HT-29 (cell line): Measurements from ENCODE around the gene UBE2D4. TPM values are rescaled to one million over a fixed set of nuclear protein-coding genes. Genes with fewer than 3 reads are reported as not detected.
"Not testable (repeated sequence)": the region's sequence is repeated elsewhere in the genome, so short reads cannot be mapped to it uniquely, and the experiment has no call there.

Experiments used
- DNase-seq: peaks from one replicate; pipeline ENCODE4 v3.0.0-alpha.2; 2015; ENCODE audit warnings: low spot score
- total RNA-seq: library from RNA; depleted of rRNA; stranded (reverse); fragments of >200 nt; shearing (Covaris generic); gene quantifications from 2 replicates; pipeline ENCODE4 v1.2.3, GENCODE V29; 2014

The UBE2D4 gene
- total RNA-seq, 1 experiment from 2014 or later, result 21.0 TPM

DNA sequence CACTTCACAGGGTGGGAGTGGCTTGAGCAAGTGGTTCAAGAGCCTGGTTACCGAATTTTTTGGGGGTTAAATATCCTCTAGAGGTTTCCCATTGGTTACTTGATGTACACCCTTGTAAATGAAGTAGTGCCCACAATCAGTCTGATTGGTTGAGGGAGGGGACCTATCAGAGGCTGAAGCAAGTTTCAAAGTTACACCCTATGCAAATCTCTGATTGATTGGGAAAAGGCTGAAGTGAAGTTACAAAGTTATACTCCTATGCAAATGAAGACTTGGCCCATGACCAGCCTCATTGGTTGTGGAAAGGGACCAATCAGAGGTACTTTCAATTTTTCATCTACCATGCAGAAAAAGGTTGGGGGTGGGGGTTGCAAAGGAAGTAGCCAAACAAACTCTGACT lies 34.7 kb downstream of the UBE2D4 start:
- no peak for DNase-seq

GRCh38 chr7:43966392-43966791 lies 40.2 kb downstream of the UBE2D4 start:
- not testable (repeated sequence) for DNase-seq

DNA sequence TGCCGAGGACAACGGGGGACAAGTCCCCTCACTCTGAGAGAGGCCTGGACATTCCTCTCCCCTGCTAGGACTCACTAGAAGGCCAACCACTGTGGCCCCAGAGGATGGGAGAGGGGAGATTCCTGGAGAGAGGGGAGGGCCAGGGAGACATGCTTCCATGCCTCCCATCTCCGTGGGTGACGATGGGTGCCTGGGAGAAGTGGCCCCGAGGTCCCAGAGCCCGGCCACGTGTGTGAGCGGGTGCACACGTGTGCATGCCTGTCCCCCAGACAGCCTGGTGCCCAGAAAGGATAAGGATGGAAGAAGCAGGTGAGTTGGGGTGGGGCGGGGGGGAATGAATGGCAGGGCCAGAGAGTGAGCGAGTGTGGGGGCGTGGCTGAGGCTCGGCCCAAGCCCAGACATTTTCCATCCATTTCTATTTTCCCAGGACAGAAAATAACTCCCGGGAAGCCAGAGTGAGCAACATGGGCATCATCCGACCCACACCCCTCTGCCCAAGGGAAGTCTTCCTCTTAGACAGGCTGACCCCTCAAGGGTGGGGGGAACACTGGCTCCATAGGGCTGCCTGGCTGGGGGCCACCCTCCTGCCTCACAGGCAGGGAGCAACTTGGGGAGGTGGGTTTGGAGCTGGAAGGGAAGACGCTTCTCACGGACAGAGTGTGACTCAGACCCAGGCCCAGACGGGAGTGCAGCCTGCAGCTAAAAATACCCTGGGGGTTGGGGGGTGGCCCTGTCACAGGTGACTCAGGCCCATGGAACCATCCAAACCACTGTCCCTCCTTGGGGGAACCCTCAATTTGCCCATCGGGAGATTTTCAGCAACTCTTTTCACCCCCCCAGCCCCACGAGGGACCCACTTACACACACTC lies 42.2 kb downstream of the UBE2D4 start:
- DNase-seq, result not testable (repeated sequence)

GRCh38 chr7:43969586-43969985 lies 43.4 kb downstream of the UBE2D4 start:
- not testable (repeated sequence) for DNase-seq

- DNase-seq, result not testable (repeated sequence)
Observed at GRCh38 chr7:43970698-43971097, 44.5 kb downstream of the UBE2D4 start.

DNA sequence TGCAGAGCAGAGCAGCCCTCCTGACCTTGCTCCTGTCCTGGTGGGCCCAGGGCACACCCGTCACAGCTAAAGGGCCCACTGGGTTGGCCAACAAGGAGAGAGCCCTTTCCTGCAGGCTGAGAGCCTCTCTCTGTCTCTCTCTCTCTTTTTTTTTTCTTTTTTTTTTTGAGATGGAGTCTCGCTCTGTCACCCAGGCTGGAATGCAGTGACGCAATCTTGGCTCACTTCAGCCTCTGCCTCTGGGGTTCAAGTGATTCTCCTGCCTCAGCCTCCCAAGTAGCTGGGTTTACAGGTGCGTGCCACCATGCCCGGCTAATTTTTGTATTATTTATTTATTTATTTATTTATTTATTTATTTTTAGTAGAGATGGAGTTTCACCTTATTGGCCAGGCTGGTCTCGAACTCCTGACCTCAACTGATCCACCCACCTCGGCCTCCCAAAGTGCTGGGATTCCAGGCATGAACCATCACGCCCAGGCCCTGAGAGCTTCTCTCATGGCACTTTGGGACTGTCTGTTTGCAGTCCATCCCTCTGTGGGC lies 47.9 kb downstream of the UBE2D4 start:
- not testable (repeated sequence) for DNase-seq

- not testable (repeated sequence) for DNase-seq
Observed at GRCh38 chr7:43974725-43975482, 48.7 kb downstream of the UBE2D4 start.

DNA sequence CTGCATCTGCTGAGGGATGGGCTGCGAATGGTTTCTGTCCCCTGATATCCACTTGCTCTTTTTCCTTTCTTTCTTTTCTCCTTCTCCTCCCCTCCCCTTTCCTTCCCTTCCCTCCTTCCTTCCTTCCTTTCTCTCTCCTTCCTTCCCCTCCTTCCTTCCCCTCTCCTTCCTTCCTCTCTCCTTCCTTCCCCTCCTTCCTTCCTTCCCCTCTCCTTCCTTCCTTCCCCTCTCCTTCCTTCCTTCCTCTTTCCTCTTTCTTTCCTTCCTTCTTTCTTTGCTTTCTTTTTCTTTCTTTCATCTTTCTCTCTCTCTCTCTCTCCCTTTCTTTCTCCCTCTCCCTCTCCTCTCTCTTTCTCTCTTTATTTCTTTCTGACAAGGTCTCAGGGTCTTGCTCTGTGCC lies 51.3 kb downstream of the UBE2D4 start:
- DNase-seq, result no peak

GRCh38 chr7:43978102-43978501 lies 51.9 kb downstream of the UBE2D4 start:
- DNase-seq, result not testable (repeated sequence)

DNA sequence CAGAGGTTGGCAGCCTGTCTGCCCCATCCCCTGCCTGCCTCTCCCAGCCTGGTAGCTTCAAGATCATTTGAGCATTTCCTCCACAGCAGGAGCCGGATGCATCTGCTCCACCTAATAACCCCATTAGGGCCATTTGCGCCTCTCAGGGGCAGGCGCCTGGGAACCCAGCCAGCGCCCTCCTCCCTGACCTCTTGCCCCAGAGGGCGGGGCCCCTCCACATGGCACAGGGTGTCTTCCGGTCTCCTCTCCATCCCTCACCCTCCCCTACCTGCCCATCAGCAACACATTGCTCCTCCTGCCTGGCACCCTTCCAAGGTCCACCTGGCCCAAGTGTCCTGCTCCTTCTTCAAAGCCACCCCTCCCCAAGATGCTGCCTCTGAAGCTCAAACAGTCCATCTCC lies 56.6 kb downstream of the UBE2D4 start:
- DNase-seq, result not testable (repeated sequence)

DNA sequence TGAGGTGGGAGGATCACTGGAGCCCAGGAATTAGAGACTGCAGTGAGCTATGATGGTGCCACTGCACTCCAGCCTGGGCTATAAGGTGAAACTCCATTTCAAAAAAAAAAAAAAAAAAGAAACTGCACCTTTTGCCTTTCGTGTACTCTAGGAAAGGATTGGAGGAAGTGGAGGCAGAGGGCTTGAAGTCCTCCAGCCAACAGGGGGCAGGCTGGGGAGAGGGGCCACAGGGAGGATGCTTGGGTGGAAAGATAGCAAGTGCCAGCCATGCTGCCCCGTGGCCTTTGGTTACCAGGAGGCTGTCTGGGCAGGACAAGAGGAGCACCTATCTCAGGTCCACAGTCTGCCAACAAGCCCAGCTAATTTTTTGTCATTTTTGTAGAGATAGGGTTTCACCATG lies 57.5 kb downstream of the UBE2D4 start:
- DNase-seq, result not testable (repeated sequence)

GRCh38 chr7:43985904-43986864 lies 59.9 kb downstream of the UBE2D4 start:
- DNase-seq, result peak; percentile 79

DNA sequence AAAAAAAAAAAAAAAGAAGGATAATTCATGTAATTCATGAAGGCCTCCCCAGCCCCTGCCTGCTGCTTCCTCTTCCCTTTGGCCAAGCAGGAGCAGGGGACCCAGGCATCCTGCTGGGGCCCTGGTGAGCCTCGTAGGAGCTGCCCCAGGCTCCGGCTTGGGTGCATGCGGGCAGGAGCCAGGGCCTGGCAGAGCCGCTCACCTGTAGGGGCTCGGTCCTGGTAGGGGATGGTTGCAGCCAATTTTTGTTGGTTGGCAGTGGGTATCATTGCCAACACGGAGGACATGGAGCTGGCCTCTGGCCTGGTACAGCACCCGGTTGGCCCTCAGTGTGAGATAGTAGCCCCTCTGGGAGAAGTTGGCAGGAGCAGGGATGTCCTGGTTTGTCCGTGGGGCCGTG lies 61.2 kb downstream of the UBE2D4 start:
- not testable (repeated sequence) for DNase-seq

DNA sequence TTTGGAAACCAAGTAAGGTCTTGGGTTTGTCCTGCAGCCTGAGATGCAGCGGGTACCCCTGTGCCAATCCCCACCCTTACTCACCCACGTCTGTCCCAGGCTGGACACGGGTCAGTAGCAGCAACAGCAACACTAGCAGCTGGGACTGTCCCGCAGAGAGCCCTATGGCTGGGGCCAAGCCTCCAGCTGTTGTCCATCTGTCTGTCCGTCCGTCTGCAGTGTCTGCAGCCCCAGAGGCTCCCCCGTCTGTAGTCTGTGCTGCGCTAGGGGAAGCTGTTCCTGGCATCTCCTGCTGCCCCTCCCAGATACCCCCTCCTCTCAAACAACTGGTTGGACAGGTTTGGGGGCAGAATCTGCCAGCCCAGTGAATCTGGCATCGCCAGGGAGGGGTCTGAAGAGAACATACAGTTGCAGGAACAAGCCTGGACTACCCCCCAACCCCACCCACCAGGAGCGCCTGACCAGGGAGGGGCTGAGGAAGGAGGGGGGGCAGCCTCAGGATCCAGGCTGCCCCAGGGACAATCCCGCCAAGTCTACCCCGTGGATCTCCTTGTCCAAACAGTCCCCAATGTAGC lies 63.9 kb downstream of the UBE2D4 start:
- DNase-seq, result not testable (repeated sequence)

- not testable (repeated sequence) for DNase-seq
Observed at GRCh38 chr7:43990829-43991228, 64.6 kb downstream of the UBE2D4 start.

GRCh38 chr7:43992896-43993295 lies 66.7 kb downstream of the UBE2D4 start:
- not testable (repeated sequence) for DNase-seq

- not testable (repeated sequence) for DNase-seq
Observed at GRCh38 chr7:43994681-43995080, 68.4 kb downstream of the UBE2D4 start.

- not testable (repeated sequence) for DNase-seq
Observed at GRCh38 chr7:43997532-43997931, 71.3 kb downstream of the UBE2D4 start, which contains the start of gene SPDYE1. TSS of gene SPDYE1 (plus strand) at chr7:43997897. CDS start at chr7:43999950, 2,053 bp downstream.
